Gastrocnemius medialis (tissue), 4 donors: ENCODE measurements around the gene AMBRA1. TPM values are rescaled to one million over a fixed set of nuclear protein-coding genes. Genes with fewer than 3 reads are reported as not detected.

ENCODE experiments used
- ATAC-seq, 2 donors: fragments of 150-250 bp; one replicate each; pipeline ENCODE4 v1.9.1; 2016
- DNase-seq, 2 donors: peaks; one replicate each; pipeline ENCODE4 v3.0.0-alpha.2; 2019
- H3K27ac ChIP-seq, 4 donors: fragments of 200-600 bp; sonication (generic); 1 replicate in 1 of 4; 2 replicates in 3 of 4; pipeline ENCODE4 v1.5.1; 2016 to 2018; ENCODE audit warnings: mild to moderate bottlenecking in 2 of 4, moderate library complexity in 1 of 4
- H3K27me3 ChIP-seq, 3 donors: fragments of 200-600 bp; sonication (generic) in 2 of 3; 1 replicate in 1 of 3; 2 replicates in 2 of 3; pipeline versions ENCODE4 v1.5.1 to v1.6.0; 2016 to 2019; ENCODE audit warnings: mild to moderate bottlenecking in 1 of 3, moderate library complexity in 1 of 3
- H3K36me3 ChIP-seq, 2 donors: fragments of 200-600 bp; sonication (generic) in 1 of 2; one replicate each; pipeline ENCODE4 v1.5.1; 2017 to 2018
- H3K4me1 ChIP-seq, 2 donors: fragments of 200-600 bp; sonication (generic) in 1 of 2; one replicate each; pipeline ENCODE4 v1.5.1; 2016 to 2017; ENCODE audit warnings: mild to moderate bottlenecking in 2 of 2
- H3K4me3 ChIP-seq, 4 donors: fragments of 200-600 bp; sonication (generic) in 3 of 4; 1 replicate in 1 of 4; 2 replicates in 3 of 4; pipeline ENCODE4 v1.5.1; 2016 to 2019; ENCODE audit warnings: mild to moderate bottlenecking in 2 of 4
- H3K9me3 ChIP-seq, 3 donors: fragments of 200-600 bp; sonication (generic) in 2 of 3; 1 replicate in 1 of 3; 2 replicates in 2 of 3; pipeline ENCODE4 v1.5.1; 2016 to 2019
- POLR2A ChIP-seq, 2 donors: fragments of 450-650 bp; IDR thresholded peaks; one replicate each; pipeline ENCODE4 v1.6.1; 2017; ENCODE audit warnings: antibody characterized with exemption in 2 of 2, mild to moderate bottlenecking in 2 of 2, moderate library complexity in 2 of 2
- in situ Hi-C, 4 donors: fragments of 200-750 bp; cut with MboI; loops; one replicate each; pipeline versions ENCODE4 v1.15.0 to v1.8.0; 2017; ENCODE audit warnings: low sequenced_read_pairs in 4 of 4
- intact Hi-C: fragments of 100-400 bp; cut with DNase I; formaldehyde crosslinking; loops from one replicate; pipeline ENCODE4 v1.15.1; 2023; ENCODE audit warnings: low total_unique reads
- total RNA-seq, 4 donors: library from RNA; depleted of rRNA; stranded (reverse); fragments of >200 nt; gene quantifications; one replicate each; pipeline versions ENCODE4 v1.1.0 to v1.2.3, GENCODE V29; 2016
- TF ChIP-seq, protein P1 (sequence below), 5 experiments: fragments of 450-650 bp in 3 of 5; fragments of 200-600 bp in 2 of 5; sonication (generic) in 2 of 5; IDR thresholded peaks in 4 of 5; conservative IDR thresholded peaks in 1 of 5; 1 replicate in 4 of 5; 2 replicates in 1 of 5; pipeline ENCODE4 v1.5.1; 2016 to 2019; ENCODE audit warnings: antibody characterized with exemption in 5 of 5, mild to moderate bottlenecking in 3 of 5, moderate library complexity in 3 of 5

Gene AMBRA1
- total RNA-seq, 4 donors from 2014 or later: 17.3 to 24.3 (median 20.7) TPM

GRCh38 chr11:46506483-46506791 is 87.4 kb downstream of the AMBRA1 start:
- H3K4me3 ChIP-seq: no peak overlapping the region
- in situ Hi-C loops: no loop called here
- DNase-seq: no peak

DNA sequence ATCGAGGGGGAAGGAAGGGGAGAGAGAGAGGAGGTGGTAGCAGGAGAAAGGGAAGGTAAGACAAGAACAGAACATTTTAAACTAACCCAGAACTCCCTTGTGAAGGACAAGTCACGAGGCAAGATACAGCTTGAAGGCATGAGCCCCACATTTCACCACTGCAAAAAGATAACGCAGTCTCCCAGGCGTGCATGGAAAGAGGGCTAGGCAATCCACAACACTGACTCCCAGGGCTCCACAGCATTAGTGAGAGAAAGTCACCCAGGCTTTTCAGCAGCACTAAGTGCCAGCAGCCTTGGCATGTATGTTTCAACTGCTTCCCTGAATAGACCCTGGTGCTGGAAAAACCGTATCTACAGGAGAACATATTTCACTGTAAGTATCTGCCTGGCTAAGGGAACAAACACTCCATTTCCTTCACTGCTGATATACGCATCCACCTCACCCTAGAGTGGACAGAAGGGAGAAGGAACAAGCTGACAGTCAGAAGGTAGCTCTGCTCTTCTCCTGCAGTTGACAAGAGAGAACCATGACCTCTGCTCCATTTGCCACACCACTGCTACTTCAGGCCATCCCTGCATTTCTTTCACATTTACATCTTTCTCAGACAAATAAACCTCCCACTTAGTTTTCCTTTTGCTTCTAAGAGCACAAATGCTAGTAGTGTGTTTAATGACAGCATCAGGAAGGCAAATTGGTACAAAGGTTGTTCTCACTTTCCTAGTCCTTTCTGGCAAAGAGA is 87.9 kb downstream of the AMBRA1 start:
- intact Hi-C loops: loop anchor here (2.0 kb wide), 1 partner anchor 25 kb away; no protein-coding TSS in a partner anchor
- Histone ChIP-seq H3K27ac (no peak overlapping the region), H3K4me1 (no peaks in the 10 kb centered on the region), H3K4me3 (no peak overlapping the region), H3K36me3 (peaks cover 0 to 14% of the 10 kb centered on the region in 2 donors), H3K9me3 (no peaks in the 10 kb centered on the region), H3K27me3 (no peaks in the 10 kb centered on the region)
- TF ChIP-seq, protein P1, sequence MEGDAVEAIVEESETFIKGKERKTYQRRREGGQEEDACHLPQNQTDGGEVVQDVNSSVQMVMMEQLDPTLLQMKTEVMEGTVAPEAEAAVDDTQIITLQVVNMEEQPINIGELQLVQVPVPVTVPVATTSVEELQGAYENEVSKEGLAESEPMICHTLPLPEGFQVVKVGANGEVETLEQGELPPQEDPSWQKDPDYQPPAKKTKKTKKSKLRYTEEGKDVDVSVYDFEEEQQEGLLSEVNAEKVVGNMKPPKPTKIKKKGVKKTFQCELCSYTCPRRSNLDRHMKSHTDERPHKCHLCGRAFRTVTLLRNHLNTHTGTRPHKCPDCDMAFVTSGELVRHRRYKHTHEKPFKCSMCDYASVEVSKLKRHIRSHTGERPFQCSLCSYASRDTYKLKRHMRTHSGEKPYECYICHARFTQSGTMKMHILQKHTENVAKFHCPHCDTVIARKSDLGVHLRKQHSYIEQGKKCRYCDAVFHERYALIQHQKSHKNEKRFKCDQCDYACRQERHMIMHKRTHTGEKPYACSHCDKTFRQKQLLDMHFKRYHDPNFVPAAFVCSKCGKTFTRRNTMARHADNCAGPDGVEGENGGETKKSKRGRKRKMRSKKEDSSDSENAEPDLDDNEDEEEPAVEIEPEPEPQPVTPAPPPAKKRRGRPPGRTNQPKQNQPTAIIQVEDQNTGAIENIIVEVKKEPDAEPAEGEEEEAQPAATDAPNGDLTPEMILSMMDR (IDR thresholded peaks at IDR 0.05 in 4 of 5, conservative IDR thresholded peaks at IDR 0.05 in 1 of 5): no peak
- no peak for TF ChIP-seq POLR2A (IDR thresholded peaks at IDR 0.05)
- in situ Hi-C loops: no loop called here
- no peak for DNase-seq
- no peak for ATAC-seq

More at GRCh38 chr11:46506483-46506791, 87.4 kb downstream of the AMBRA1 start:
- Histone ChIP-seq H3K27ac (no peak overlapping the region), H3K36me3 (peaks cover 0 to 14% of the 10 kb centered on the region in 2 donors), H3K4me1 (no peaks in the 10 kb centered on the region), H3K27me3 (no peaks in the 10 kb centered on the region), H3K9me3 (no peaks in the 10 kb centered on the region)
- TF ChIP-seq, protein P1 (IDR thresholded peaks at IDR 0.05 in 4 of 5, conservative IDR thresholded peaks at IDR 0.05 in 1 of 5): no peak
- no peak for TF ChIP-seq POLR2A (IDR thresholded peaks at IDR 0.05)
- no peak for ATAC-seq
- intact Hi-C loops: no loop called here

DNA sequence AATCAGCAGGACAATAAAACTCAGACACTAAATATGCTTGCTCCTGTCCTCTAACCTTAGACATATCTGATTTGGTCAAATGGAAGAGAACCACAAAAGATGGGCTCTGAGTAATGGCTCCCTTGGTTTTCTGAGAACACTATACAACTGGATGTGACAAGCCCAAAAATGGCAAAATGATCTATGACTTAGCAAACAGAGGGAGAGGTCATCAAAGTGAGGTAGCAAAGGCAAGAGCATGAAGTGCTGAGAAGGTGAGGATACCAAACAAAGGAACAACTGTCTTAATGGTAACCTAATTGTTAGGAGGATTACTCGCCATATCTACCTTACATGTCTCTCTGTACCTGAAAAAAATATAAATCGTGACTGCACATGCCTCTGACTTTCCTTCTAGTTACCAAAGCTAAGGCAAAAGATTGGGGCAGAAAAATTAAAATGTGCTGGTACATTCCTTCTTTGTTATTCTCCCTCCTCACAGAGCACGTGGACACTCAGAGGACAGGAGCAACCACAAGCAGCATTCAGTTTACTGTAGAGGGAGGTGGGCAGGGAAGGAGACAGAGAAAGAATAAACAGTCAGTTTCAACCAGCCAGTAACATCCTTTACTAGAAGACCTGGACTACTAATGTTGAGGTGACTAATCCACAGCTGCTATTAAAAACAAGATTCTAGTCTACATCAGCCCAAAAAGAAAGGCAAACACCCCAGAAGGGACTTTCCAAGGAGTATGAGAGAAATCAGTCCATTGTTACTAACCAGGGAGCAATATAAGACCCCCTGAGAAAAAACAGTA is 88.8 kb downstream of the AMBRA1 start:
- intact Hi-C loops: loop anchor here (2.0 kb wide), 1 partner anchor 26 kb away; no protein-coding TSS in a partner anchor
- Histone ChIP-seq H3K9me3 (no peaks in the 10 kb centered on the region), H3K4me3 (no peak overlapping the region), H3K27ac (no peak overlapping the region), H3K36me3 (peaks cover 0 to 14% of the 10 kb centered on the region in 2 donors), H3K4me1 (no peaks in the 10 kb centered on the region), H3K27me3 (no peaks in the 10 kb centered on the region)
- in situ Hi-C loops: no loop called here
- DNase-seq: no peak
- TF ChIP-seq POLR2A (IDR thresholded peaks at IDR 0.05): no peak
- TF ChIP-seq, protein P1 (IDR thresholded peaks at IDR 0.05 in 4 of 5, conservative IDR thresholded peaks at IDR 0.05 in 1 of 5): no peak
- no peak for ATAC-seq

GRCh38 chr11:46499821-46500220 is 94.0 kb downstream of the AMBRA1 start:
- H3K4me1 ChIP-seq: peaks cover 10 to 14% of the 10 kb centered on the region in 2 donors
- peaks cover 0 to 9% of the 10 kb centered on the region in 2 donors for H3K36me3 ChIP-seq
- in situ Hi-C loops: no loop called here
- H3K27ac ChIP-seq: no peak overlapping the region
- H3K9me3 ChIP-seq: no peaks in the 10 kb centered on the region
- no peak for ATAC-seq
- DNase-seq: no peak
- no peak overlapping the region for H3K4me3 ChIP-seq
- TF ChIP-seq, protein P1 (IDR thresholded peaks at IDR 0.05 in 4 of 5, conservative IDR thresholded peaks at IDR 0.05 in 1 of 5): no peak
- TF ChIP-seq POLR2A (IDR thresholded peaks at IDR 0.05): no peak
- intact Hi-C loops: no loop called here
- no peaks in the 10 kb centered on the region for H3K27me3 ChIP-seq
